Left hindlimb (tissue), 1 donor: ENCODE measurements around the gene DHX35.
"Not testable (repeated sequence)": the region's sequence is repeated elsewhere in the genome, so short reads cannot be mapped to it uniquely, and the experiment has no call there.

Source experiments
- DNase-seq: peaks from one replicate; pipeline ENCODE4 v3.0.0-alpha.2; 2018

DHX35 gene

DNA sequence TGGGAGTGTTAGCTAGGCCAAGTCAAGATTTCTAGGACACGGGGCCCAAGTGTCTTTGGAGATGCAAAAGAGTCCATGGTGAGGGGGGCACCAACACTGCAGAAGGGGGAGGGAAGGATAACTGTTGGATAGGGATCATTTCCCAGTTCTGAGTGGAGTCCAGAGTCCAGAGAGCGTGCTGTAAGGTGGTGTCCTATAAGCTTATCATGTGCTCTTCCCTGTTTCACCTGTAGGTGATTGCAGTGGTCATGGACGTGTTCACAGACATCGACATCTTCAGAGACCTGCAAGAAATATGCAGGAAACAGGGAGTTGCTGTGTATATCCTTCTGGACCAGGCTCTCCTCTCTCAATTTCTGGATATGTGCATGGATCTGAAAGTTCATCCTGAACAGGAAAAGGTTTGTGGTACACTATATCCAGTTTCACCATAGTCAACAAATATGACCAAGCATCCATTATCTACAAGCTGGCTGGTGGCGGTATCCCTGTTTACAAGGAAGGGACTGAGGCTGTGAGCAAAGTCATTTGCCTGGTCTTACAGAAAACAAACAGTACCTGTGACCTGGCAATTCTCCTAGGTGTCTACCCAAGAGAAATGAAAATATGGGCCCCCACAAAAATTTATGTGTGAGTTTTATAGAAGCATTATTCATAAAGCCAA is 20.3 kb upstream of the DHX35 start:
- DNase-seq: no peak

DNA sequence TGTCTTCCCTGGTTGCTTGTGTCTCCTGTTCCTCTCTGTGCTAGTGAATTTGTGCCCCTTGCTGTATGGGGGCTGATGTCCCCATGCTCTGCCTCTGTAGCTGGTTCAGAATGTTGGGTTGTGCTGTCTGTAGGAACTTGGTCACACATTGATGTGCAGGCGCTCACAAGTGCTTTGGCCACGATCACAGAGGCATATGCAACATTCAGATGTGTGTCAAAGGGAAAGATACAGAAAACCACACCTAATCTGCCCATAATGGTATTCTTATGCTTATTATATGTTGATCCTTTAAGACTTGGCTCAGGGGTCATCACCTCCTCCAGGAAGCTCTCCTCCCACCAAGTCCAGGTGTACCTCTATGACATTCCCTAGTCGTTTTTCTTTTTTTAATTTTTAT is 17.1 kb upstream of the DHX35 start:
- no peak for DNase-seq

DNA sequence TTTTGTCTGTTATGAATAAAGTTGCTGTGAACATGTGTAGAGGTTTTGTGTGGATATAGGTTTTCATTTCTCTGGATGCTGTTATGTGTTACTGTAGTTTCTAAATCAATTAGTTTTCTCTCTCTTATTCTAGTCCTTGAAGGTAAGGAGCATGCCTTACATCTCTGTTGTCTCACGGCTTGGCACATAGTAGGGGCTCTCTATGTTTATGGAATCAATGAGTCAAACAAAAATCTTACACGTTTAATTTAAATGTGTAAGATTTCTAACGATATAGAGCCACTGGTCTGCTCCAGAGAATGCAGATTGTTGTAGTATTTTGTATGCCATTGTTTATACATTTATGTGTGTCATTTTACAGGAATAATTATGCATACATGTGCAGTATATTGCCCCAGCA is 15.3 kb upstream of the DHX35 start:
- DNase-seq: no peak

DNA sequence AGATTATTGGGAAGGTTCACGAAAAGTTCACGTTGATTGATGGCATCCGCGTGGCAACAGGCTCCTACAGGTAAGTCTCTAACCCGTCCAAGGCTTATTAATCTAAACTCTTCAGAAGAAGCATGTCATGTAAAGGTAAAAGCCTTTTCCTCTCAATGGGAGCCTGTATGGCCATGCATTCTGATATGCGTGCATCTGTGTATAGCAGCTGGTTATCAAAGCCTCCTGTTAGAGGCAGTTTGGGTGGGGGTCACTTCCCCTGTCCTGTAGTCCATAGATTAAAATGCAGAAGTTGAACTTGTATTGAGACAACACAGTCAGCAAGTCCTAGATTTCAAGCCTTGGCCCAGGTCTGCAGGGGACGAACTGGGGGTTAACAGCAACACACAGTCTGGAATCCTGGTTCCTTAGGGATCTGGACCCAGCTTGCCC is 14.2 kb upstream of the DHX35 start:
- no peak for DNase-seq

DNA sequence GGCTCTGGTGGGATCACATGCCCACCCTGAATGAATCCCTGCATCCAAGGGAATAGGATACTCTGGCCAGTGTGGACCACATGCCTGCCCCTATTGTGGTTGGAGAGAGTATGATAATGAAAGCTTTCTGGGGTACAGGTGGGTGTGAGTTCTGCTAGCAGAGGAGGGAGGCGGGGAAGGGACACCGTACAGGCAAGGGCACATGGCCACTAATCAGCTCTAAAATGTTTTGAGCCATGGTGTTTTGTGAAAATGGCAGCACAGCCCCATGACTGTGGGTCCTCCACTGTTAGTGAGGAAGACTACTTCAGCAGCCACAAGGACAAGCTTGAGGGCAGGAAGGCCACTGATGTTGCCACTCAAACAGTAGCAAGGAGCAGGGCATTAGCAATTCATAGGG is 11.9 kb upstream of the DHX35 start:
- DNase-seq: no peak

DNA sequence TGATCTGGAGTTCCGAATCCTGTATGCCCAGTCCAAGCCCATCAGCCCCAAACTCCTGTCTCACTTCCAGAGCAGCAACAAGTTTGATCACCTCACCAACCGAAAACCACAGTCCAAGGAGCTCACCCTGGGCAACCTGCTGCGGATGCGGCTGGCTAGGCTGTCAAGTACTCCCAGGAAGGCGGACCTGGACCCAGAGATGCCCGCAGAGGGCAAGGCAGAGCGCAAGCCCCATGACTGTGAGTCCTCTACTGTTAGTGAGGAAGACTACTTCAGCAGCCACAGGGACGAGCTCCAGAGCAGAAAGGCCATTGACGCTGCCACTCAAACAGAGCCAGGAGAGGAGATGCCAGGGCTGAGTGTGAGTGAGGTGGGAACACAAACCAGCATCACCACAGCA is 10.5 kb upstream of the DHX35 start:
- no peak for DNase-seq

DNA sequence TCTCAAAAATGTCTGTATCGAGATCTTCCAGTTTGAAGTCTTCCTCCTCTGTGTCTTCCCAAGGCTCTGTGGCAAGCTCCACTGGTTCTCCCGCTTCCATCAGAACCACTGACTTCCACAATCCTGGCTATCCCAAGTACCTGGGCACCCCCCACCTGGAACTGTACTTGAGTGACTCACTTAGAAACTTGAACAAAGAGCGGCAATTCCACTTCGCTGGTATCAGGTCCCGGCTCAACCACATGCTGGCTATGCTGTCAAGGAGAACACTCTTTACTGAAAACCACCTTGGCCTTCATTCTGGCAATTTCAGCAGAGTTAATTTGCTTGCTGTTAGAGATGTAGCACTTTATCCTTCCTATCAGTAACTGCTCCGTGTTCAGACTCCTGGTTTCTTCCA is 10.0 kb upstream of the DHX35 start:
- DNase-seq: no peak

DNA sequence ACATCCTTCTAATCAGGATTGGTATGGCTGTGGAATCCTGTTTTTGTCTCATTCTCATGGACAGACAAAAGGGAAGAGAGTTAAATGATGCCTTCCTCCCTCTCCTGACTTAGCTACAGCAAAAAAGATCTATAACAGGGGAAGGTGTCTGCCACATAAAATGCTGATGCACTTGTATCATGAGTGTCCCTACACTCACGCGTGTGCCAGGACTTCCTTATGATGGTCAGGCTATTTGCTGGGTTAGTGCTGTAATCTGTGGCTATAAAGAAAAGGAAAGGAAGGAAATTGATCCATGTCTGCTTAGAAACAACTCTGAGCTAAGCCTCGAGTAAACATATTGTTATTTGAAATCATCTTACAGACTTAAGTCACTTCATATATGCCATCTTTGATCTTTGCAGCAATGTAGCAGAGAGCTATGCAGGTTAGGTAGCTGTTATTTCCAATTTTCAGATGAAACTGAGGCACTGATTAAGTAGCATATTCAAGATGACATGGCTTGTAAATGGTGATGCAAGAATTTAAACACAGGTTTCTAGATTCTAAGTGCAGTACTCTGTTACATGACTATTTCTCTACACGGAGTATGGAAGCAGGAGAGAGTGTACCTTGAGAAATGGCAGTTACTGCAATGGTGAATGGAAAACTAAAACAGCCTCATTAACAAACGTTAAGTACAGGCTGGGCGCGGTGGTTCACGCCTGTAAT is 8.4 kb upstream of the DHX35 start:
- DNase-seq: no peak

DNA sequence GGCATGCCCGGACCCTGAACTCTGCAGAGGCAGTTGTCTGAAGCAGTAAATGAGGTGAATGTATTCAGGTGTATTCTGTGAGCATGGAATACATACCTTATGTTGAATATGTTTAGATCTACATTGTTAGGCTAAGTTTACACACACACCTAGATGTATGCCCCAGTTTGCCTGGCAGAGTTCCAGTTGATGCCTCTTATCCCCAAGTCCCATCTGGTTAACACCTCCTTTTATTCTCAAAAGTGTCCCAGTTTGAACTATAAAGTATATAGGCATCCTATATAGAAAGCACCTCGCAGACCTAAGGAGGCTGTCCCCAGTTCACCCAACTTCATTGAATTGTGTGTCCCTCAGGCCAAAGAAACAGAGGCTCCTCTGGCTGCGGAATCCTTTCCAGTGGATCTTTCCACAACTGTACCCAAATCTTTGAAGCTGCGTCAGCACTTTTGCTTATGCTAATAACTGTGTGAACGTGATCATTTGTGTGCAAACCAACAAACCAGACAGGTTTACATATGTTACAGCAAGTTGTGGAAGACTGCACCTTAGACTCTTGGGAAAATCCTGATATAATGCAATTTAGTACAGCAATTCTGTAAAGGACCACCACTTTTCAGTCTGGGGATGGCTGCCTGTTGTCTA is 4.8 kb upstream of the DHX35 start:
- DNase-seq: no peak

DNA sequence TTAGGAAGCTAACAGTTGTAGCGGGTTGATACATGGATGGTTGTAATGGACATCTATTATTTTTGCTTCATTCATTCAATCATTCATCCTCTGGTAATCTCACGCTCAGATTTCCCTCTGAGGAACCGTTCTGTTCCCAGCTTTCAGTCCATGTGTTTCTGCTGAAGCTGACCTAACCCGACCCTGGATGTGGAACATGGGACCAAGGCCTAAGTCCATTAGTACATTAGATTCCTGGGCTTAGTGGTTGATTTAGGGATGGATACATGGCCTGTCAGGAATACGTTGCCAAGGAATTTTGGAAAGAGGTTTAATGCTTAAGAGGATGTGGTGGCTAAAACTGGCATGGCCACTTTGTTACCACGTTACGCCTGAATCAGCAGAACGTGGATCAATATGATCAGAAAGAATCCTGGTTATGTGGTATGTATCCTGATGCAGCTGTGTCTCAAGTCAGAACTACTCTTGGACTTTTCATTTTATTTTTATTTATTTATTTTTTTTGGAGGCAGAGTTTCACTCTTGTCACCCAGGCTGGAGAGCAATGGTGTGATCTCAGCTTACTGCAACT is 4.1 kb upstream of the DHX35 start:
- no peak for DNase-seq

DNA sequence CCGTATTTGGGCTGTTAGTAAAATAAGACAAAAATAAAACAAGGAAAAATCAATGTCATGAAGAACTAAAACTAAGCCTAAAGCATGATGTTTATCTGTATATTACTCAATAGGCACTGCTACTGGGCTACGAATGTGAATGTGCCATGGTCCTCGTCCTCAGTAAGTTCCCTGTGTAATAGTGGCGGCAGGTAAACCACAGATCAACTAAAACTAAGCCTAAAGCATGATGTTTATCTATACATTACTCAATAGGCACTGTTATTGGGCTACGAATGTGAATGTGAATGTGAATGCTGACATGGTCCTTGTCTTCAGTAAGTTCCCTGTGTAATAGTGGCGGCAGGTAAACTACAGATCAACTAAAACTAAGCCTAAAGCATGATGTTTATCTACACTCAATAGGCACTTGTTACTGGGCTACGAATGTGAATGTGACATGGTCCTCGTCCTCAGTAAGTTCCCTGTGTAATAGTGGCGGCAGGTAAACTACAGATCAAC is 1.9 kb upstream of the DHX35 start:
- not testable (repeated sequence) for DNase-seq

DNA sequence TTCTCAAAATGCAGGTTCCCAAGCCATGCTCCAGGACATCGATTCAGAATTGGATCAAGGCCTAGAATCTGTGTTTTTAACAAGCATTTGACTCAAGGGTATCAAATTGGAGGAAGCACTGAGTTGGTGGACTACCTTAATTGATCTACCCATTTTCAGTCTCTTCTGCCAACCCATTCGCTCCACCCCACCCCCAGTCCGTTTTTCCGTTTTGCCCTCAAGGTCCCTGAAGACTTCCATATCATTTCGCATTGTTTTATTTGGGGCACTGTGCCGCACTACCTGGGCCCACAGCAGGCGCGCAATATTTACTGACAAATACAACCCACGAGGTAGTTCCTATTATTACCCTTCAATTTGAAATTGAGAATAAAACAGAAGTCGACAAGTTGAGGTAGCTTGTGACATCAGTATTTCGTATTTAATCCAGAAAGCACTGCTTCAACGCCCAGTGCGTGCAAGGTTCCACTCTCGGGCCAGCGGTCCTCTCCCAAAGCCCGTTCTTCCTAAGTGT is 557 bp upstream of the DHX35 start:
- no peak for DNase-seq

DNA sequence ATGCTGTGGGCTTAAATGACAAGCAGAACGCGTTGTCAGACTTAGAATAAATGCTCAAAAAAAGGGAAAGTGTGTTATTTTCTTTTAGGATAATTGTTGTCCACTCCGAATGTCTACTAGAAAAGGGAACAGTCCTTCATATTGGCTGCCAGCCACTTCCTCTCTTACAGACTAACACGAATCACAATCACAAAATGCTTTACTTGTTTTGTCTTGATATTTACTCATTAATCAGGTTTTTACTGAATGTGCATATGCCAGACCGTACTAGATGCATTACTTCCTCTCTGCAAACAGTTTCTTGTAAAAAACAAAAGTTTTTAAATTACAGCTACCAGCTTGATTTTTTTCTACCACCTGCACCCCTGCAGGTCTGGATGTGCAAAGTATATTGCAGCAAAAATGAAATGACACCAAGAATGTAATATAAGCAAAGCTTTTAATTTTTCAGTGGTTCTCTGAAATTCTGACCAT is 821 bp downstream of the DHX35 start:
- no peak for DNase-seq

DNA sequence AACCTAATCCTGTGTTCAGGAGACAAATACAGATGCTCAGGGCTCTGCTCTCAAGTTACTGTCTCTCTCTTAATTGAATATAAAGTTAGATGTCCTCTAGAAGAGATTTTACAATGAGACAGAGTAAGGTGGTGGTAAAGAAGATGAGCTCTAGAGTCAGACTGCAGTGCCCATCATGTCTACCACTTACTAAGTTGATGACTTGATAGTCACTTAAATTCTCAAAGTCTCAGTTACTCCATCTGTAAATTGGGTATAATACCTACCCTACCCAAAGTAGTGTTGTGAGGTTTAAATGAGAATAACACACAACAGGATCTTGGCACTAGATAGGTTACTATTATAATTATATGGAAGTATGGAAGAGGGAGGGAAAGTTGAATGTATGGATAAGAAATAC is 1.6 kb downstream of the DHX35 start:
- DNase-seq: no peak

DNA sequence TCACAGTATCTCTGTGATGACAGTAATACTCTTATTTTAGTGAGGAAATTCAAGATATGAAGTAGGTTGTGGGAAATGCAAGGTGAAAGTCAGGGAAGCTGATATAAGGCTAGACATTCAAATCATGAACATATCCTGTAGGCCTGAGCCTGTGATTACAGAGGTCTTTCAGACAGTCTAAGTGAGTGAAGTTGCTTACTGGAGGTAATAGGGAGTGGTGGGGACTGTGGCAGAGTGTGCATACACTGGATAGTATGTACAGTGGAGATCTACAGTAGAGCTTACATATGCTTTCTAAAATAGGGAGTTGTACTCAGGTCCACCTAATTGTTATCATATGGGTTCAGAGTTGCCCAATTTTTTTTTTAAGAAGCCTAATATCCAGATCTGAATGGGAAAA is 3.1 kb downstream of the DHX35 start:
- DNase-seq: no peak

DNA sequence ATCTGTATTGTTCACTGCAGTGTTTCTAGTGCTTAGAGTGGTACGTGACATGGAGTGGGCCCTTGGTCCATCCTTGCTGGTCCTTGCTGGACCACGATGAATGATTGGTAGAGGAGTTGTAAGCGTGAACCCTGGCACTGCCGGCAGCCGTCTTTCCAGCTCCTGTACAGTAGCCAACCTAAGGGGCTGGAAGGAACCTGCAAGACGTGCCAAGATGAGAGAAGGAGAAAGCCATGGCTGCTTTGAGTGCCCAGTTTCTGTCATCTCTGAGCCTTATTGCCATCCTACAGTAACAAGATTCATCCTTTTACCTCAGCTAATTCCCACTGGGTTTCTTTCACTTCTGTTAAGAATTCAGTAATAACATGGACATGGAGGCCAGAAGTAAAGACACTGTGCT is 5.9 kb downstream of the DHX35 start:
- no peak for DNase-seq

DNA sequence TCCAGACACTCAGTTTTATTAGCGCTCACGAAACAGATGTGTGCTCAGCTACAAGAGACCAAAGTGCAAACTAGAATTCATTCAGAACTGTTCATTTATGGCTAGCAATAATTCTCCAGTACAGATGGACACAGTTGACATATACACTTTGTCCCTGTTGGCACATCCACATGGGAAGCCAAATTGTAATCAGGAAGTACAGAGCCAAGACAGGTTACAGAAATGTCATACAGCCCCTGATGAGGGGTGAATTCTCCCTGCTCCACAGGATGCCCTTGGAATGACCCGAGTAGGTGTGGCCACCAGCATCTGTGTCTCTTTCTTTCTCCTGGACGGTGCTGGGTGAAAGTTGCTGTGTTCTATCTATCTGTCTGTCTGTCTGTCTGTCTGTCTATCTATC is 7.6 kb downstream of the DHX35 start:
- no peak for DNase-seq

DNA sequence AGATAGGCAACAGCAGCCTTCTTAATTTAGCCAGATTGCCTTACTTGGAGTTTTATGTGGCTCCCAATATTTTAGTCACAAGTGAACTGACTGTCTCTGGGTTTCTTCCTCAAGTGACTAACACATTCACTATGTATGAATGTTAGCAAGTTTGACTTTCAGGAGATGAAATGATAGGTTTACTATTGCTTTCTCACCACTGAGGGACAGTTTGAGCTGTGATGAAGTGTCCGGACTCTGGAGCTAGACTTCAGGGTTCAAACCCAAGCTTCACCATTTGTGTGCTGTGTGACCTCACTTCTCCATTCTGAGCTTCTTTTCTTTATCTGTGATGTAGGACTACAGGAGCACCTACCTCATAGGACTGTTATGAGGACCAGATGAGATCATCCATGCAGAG is 8.2 kb downstream of the DHX35 start:
- DNase-seq: no peak

DNA sequence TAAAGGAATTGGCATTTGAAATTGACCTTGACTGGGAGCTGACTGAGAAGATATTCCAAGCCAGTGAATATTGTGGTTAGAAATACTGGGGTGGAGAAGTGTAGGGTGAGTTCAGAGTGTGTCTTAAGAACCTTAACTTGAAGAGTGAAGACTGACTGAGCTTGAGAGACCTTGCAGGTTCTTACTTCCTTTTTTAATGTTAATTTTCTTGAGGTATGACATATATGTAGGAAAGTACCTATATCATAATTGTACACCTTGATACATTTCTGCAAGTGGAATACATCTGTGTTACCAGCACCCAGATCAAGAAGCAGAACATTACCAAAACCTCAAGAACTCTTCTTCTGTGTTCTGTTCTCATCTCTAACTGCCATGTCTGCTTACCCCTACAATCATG is 11.0 kb downstream of the DHX35 start:
- DNase-seq: no peak

DNA sequence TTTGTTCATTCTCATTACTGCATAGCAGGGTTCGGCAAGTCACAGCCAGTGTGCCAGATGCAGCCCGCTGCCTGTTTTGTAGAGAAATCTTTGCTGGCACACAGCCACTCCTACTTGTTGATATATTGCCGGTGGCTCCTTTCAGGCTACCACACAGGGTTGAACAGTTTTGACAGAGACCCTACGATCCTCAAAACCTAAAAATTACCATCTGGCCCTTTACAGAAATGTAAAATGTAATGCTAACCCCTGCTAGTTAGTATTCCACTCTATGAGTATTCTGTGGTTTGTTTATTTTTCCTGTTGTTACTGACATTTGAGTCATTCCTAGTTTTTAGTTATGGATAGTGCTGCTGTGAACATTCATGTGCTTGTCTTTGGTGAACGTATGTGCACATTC is 11.5 kb downstream of the DHX35 start:
- DNase-seq: no peak

DNA sequence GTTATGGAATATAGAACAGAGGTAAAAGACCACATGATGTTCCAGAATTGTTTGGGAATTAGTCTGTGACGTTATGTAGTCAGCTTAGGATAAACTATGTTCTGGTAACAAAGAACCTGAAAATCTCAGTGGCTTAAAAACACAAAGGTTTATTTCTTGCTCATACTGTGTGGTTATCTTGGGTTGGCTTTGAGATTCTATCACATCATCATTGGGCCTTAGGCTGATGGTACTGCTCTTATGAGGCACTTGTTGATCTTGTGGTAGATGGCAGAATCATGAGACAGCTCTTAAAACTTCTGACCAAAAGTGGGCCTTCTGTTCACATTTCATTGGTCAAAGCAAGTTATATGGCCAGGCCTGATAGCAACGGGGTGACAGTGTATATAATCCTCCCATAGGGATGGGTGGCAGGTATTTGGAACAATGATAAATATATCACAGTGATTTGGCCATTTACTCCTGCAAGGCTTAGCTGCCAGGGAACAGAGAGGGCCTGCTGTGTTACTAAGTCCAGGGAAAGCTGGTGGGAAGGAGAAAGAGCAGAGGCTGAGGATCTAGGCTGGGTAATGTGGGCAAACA is 13.5 kb downstream of the DHX35 start:
- DNase-seq: no peak

DNA sequence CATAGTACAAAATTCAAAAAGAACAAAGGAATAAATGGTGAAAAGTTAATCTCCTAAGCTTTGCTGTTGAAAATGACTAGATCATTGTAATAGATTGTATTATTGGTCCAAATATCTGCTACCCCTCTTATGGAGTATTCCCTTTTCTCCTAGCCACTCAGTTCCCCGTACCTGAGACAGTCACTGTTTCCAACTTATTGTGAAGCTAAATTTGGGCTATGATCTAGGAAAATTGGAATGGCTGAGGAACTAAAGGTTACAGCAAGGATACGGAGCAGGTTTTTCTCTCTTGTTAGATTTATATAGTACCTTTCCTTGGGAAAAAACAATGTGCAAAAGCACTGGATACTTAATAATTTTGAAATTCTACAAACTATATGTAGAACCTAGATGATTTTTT is 17.3 kb downstream of the DHX35 start:
- no peak for DNase-seq

DNA sequence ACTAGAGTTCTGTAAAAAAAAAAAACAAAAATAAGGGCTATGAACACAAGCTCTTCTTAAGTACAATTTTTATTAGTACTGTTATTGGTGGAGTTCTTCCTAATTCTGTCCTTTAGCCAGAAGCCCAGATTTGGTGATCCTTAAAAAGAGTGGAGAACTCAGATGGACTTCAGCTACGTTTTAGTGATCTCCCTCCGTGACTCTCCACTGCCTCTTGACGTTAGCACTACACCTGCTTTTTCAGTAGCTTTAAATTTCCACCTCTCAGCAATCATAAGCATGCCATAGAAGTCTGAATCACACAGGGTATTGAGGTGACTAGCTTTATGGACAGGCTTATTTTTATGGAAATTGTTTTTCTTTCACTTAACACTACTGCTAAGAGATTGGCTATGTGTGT is 17.7 kb downstream of the DHX35 start:
- no peak for DNase-seq
